ENCODE measurements around the gene LAMB4. TPM values are rescaled to one million over a fixed set of nuclear protein-coding genes. Genes with fewer than 3 reads are reported as not detected.

The LAMB4 gene
- total and polyA plus RNA-seq, 2 donors (not counting 1 experiment from before 2014, with no cell fraction given): not detected

DNA sequence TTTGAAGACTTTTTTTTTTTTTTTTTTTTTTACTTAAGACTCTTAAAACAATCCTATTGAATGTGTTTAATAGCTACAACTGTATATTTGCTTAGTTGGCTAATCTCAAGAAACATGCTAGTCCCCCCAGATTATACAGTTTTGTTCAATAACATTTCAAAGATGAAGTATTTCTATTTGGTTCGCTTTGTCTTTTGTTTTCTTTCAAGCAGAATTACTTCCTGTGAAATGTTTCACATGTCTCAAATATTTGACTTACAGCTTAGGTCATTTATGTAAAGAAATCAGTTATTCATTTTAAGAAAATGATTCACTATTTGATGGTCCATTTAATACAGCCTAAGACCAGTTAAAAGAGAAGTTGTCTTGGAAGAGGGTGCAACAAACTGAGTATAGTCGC, 114.4 kb downstream of the LAMB4 start:
- Histone ChIP-seq H3K4me2 (replicated peaks; ENCODE audit: low read depth, low read length, poor library complexity, severe bottlenecking) (no peak overlapping the region), H3K27me3 (replicated peaks in 1 of 4; ENCODE audit: control extremely low read depth in 1 of 4, control insufficient read depth in 3 of 4, insufficient read depth in 4 of 4, low read length in 3 of 4) (peaks cover 0 to 11% (median 2%) of the 10 kb centered on the region in 4 experiments), H3K9me3 (ENCODE audit: control extremely low read depth in 1 of 3, control insufficient read depth in 2 of 3, insufficient read depth in 1 of 3, low read length in 2 of 3) (no peaks in the 10 kb centered on the region), H3K9ac (ENCODE audit: low read length) (no peak overlapping the region), H3K4me3 (ENCODE audit: control extremely low read depth in 1 of 5, extremely low read depth in 1 of 5, insufficient read depth in 1 of 5, low read depth in 2 of 5, low read length in 4 of 5) (no peak overlapping the region), H3K27ac (ENCODE audit: low read length in 2 of 2) (no peak overlapping the region), H3K4me1 (ENCODE audit: control insufficient read depth in 2 of 2, insufficient read depth in 2 of 2, low read length in 2 of 2) (no peaks in the 10 kb centered on the region), H3K36me3 (replicated peaks in 1 of 2; ENCODE audit: control extremely low read depth in 1 of 2, control insufficient read depth in 1 of 2, extremely low read depth in 1 of 2, insufficient read depth in 2 of 2, low read length in 1 of 2) (no peaks in the 10 kb centered on the region), H4K20me1 (ENCODE audit: control insufficient read depth, insufficient read depth, low read length, poor library complexity, severe bottlenecking) (no peaks in the 10 kb centered on the region), H3K79me2 (ENCODE audit: control insufficient read depth, insufficient read depth, low read length) (no peaks in the 10 kb centered on the region), H2AFZ (ENCODE audit: insufficient read depth, low read depth, low read length, poor library complexity, severe bottlenecking) (no peak overlapping the region)
- ChIA-PET CTCF (no interaction called here), POLR2A (no interaction called here)
- no peak for TF ChIP-seq EZH2 (IDR thresholded peaks at IDR 0.05; ENCODE audit: borderline replicate concordance, insufficient read depth, low read depth, low read length, poor library complexity, severe bottlenecking)
- TF ChIP-seq, protein P1, sequence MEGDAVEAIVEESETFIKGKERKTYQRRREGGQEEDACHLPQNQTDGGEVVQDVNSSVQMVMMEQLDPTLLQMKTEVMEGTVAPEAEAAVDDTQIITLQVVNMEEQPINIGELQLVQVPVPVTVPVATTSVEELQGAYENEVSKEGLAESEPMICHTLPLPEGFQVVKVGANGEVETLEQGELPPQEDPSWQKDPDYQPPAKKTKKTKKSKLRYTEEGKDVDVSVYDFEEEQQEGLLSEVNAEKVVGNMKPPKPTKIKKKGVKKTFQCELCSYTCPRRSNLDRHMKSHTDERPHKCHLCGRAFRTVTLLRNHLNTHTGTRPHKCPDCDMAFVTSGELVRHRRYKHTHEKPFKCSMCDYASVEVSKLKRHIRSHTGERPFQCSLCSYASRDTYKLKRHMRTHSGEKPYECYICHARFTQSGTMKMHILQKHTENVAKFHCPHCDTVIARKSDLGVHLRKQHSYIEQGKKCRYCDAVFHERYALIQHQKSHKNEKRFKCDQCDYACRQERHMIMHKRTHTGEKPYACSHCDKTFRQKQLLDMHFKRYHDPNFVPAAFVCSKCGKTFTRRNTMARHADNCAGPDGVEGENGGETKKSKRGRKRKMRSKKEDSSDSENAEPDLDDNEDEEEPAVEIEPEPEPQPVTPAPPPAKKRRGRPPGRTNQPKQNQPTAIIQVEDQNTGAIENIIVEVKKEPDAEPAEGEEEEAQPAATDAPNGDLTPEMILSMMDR (IDR thresholded peaks at IDR 0.05): no peak
- intact Hi-C loops (cut with micrococcal nuclease): no loop called here
- ATAC-seq (ENCODE audit: low read depth): no peak
- Mint-ChIP-seq H3K27ac (no peak overlapping the region), H3K4me1 (no peaks in the 10 kb centered on the region), H3K9me3 (ENCODE audit: insufficient read depth) (no peaks in the 10 kb centered on the region), H3K27me3 (peaks cover 27% of the 10 kb centered on the region), H3K4me3 (no peak overlapping the region)
- no CpG with 5 or more reads among the region's 2 CpGs for WGBS (ENCODE audit: insufficient coverage)
- no peak for DNase-seq

DNA sequence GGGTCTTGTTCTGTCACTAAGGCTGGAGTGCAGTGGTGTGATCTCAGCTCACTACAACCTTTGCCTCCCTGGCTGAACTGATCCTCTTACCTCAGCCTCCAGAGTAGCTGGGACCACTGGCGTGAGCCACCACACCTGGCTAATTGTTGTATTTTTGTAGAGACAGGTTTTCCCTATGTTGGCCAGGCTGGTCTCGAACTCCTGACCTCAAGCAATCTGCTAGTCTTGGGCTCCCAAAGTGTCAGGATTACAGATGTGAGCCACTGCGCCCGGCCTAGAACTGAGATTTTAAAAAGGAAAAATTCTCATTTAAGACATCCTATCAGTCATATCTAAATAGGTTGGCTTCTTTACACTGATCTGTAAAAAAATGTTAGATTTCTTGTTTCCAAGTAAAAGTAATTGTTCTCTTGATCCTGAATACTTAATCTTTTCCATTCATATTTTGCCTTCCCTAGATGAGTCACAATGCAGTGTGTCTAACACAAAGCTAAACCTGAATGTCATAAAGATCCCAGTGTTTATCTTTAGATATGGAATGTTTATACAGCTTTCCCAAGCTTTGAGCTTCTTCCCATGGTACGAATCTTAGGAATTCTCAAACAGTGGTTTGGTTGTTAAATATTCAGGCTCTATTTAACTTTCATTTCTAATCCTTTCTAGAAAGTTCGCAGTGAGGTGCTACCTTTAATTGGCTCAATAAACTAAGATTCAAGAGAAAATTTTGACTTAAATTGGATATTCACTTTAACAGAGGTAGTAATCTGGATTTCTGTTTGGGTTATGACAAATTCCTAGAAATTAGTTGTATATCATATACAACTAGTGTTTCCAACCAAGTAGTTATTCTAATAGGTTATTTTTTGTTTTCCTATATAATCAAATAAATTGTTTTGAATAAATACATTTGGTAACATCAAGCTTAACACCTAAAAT, 115.1 kb downstream of the LAMB4 start:
- POLR2A ChIA-PET: no interaction called here
- WGBS (ENCODE audit: insufficient coverage): no CpG with 5 or more reads among the region's 6 CpGs
- Histone ChIP-seq H3K36me3 (replicated peaks in 1 of 2; ENCODE audit: control extremely low read depth in 1 of 2, control insufficient read depth in 1 of 2, extremely low read depth in 1 of 2, insufficient read depth in 2 of 2, low read length in 1 of 2) (no peaks in the 10 kb centered on the region), H3K9ac (ENCODE audit: low read length) (no peak overlapping the region), H3K27ac (ENCODE audit: low read length in 2 of 2) (no peak overlapping the region), H3K27me3 (replicated peaks in 1 of 4; ENCODE audit: control extremely low read depth in 1 of 4, control insufficient read depth in 3 of 4, insufficient read depth in 4 of 4, low read length in 3 of 4) (peaks cover 0 to 11% (median 2%) of the 10 kb centered on the region in 4 experiments), H2AFZ (ENCODE audit: insufficient read depth, low read depth, low read length, poor library complexity, severe bottlenecking) (no peak overlapping the region), H4K20me1 (ENCODE audit: control insufficient read depth, insufficient read depth, low read length, poor library complexity, severe bottlenecking) (no peaks in the 10 kb centered on the region), H3K9me3 (ENCODE audit: control extremely low read depth in 1 of 3, control insufficient read depth in 2 of 3, insufficient read depth in 1 of 3, low read length in 2 of 3) (no peaks in the 10 kb centered on the region), H3K4me1 (ENCODE audit: control insufficient read depth in 2 of 2, insufficient read depth in 2 of 2, low read length in 2 of 2) (no peaks in the 10 kb centered on the region), H3K79me2 (ENCODE audit: control insufficient read depth, insufficient read depth, low read length) (no peaks in the 10 kb centered on the region), H3K4me3 (ENCODE audit: control extremely low read depth in 1 of 5, extremely low read depth in 1 of 5, insufficient read depth in 1 of 5, low read depth in 2 of 5, low read length in 4 of 5) (no peak overlapping the region), H3K4me2 (replicated peaks; ENCODE audit: low read depth, low read length, poor library complexity, severe bottlenecking) (no peak overlapping the region)
- Mint-ChIP-seq H3K4me3 (no peak overlapping the region), H3K27me3 (peaks cover 24% of the 10 kb centered on the region), H3K4me1 (no peaks in the 10 kb centered on the region), H3K9me3 (ENCODE audit: insufficient read depth) (no peaks in the 10 kb centered on the region), H3K27ac (no peak overlapping the region)
- ATAC-seq (ENCODE audit: low read depth): no peak
- DNase-seq: no peak
- CTCF ChIA-PET: no interaction called here
- intact Hi-C loops (cut with micrococcal nuclease): no loop called here
- no peak for TF ChIP-seq EZH2 (IDR thresholded peaks at IDR 0.05; ENCODE audit: borderline replicate concordance, insufficient read depth, low read depth, low read length, poor library complexity, severe bottlenecking)
- TF ChIP-seq, protein P1 (IDR thresholded peaks at IDR 0.05): no peak
